ENCODE data around the gene SLC4A2.

Gene SLC4A2

DNA sequence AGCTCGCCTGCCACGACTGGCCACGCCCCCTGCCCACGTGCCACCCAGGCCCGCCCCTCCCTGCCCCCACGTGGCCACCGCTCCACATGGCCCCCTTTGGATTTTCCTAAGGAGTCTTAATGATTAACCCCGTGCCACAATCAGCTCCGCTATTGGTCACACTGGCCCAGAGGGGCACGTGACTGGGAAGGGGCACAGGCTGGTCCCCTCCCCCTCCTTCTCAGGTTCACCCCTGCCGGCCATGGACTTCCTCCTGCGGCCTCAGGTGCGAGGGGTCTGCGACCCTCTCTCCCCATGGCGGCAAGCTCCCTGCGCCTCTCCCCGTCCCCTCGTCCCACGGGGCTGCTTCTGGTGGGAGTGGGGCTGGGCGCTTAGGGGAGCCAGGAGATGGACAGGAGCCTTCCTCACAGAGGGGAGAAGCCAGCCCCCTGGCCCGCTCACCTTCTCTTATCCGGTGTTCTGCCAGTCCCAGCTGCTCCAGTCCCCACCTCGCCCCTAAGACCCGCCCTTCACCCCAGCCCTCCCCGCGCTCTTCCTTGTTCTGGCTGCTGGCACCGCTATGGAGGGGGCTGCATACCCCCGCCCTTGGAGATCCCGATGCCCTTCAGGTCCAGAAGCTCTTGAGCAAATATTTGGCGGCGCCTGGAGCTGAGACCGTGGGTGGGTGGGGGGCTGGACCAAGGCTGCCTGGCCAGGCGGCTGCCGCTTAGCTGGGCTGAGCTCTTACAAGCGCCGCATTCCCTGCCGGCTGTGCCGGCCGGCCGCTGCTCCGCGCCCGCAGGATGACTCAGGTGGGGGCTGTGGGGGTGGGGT lies 3.2 kb downstream of the SLC4A2 start:
- Histone ChIP-seq H3K27ac (ENCODE audit: low read depth, low read length) (peak overlapping the region; percentile 72), H3K36me3 (ENCODE audit: control insufficient read depth in 5 of 5, insufficient read depth in 5 of 5, low read length in 5 of 5) (peaks cover 0 to 45% (median 33%) of the 10 kb centered on the region in 5 donors), H3K27me3 (ENCODE audit: control insufficient read depth in 5 of 5, insufficient read depth in 4 of 5, low read length in 5 of 5) (no peaks in the 10 kb centered on the region), H3K9ac (ENCODE audit: low read length in 5 of 5) (no peak overlapping the region), H3K9me3 (ENCODE audit: control insufficient read depth in 5 of 5, low read length in 5 of 5) (no peaks in the 10 kb centered on the region), H3K4me3 (ENCODE audit: low read depth in 1 of 5, low read length in 5 of 5) (peak overlapping the region in 1 of 5 donors; percentile 26), H3K4me1 (ENCODE audit: control insufficient read depth in 5 of 5, insufficient read depth in 5 of 5, low read length in 5 of 5) (peaks cover 3 to 49% (median 44%) of the 10 kb centered on the region in 5 donors)

GRCh38 chr7:151063212-151063561 lies 3.8 kb downstream of the SLC4A2 start:
- H3K27me3 ChIP-seq (ENCODE audit: control insufficient read depth in 5 of 5, insufficient read depth in 4 of 5, low read length in 5 of 5), result no peaks in the 10 kb centered on the region
- peaks cover 3 to 46% (median 43%) of the 10 kb centered on the region in 5 donors for H3K4me1 ChIP-seq (ENCODE audit: control insufficient read depth in 5 of 5, insufficient read depth in 5 of 5, low read length in 5 of 5)
- peaks cover 0 to 51% (median 39%) of the 10 kb centered on the region in 5 donors for H3K36me3 ChIP-seq (ENCODE audit: control insufficient read depth in 5 of 5, insufficient read depth in 5 of 5, low read length in 5 of 5)
- H3K27ac ChIP-seq (ENCODE audit: low read depth, low read length), result peak overlapping the region; percentile 72
- no peak overlapping the region for H3K4me3 ChIP-seq (ENCODE audit: low read depth in 1 of 5, low read length in 5 of 5)
- peak overlapping the region in 2 of 5 donors; percentile 35 to 56 for H3K9ac ChIP-seq (ENCODE audit: low read length in 5 of 5)
- no peaks in the 10 kb centered on the region for H3K9me3 ChIP-seq (ENCODE audit: control insufficient read depth in 5 of 5, low read length in 5 of 5)

DNA sequence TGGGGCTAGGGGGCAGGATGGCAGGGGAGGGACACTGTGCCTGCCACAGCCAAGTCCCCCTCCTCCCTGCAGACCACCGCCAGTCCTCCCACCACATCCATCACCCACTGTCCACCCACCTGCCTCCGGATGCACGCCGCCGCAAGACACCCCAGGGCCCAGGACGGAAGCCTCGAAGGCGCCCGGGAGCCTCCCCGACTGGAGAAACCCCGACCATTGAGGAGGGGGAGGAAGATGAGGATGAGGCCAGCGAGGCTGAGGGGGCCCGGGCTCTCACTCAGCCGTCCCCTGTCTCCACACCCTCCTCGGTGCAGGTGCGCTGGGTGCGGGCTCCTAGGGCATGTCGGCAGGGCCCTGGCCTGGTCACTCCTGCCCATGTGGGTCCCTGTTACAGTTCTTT lies 5.1 kb downstream of the SLC4A2 start:
- H3K27ac ChIP-seq (ENCODE audit: low read depth, low read length), result no peak overlapping the region
- H3K4me3 ChIP-seq (ENCODE audit: low read depth in 1 of 5, low read length in 5 of 5), result no peak overlapping the region
- peaks cover 0 to 35% (median 33%) of the 10 kb centered on the region in 5 donors for H3K4me1 ChIP-seq (ENCODE audit: control insufficient read depth in 5 of 5, insufficient read depth in 5 of 5, low read length in 5 of 5)
- no peaks in the 10 kb centered on the region for H3K27me3 ChIP-seq (ENCODE audit: control insufficient read depth in 5 of 5, insufficient read depth in 4 of 5, low read length in 5 of 5)
- H3K36me3 ChIP-seq (ENCODE audit: control insufficient read depth in 5 of 5, insufficient read depth in 5 of 5, low read length in 5 of 5), result peaks cover 0 to 61% (median 46%) of the 10 kb centered on the region in 5 donors
- no peaks in the 10 kb centered on the region for H3K9me3 ChIP-seq (ENCODE audit: control insufficient read depth in 5 of 5, low read length in 5 of 5)
- H3K9ac ChIP-seq (ENCODE audit: low read length in 5 of 5), result no peak overlapping the region

DNA sequence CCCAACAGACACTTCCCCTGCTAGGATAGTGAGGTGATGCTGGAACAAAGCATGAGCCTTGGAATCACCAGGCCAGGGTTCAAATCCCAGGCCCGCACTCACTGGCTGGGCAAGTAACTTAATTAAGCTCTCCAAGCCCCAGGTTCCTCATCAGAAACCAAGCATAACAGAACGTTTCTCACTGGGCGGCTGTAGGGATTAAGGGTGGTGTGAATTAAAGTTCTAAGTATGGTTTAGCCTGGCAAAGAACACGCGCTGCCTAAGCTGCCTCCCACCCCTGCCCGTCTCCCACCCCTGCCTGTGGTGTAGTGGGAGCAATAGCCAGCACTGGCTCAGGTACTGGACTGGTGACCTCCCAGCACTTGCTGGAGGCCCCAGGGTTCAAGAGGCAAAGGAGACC lies 5.6 kb downstream of the SLC4A2 start:
- Histone ChIP-seq H3K4me1 (ENCODE audit: control insufficient read depth in 5 of 5, insufficient read depth in 5 of 5, low read length in 5 of 5) (peaks cover 0 to 33% (median 31%) of the 10 kb centered on the region in 5 donors), H3K27me3 (ENCODE audit: control insufficient read depth in 5 of 5, insufficient read depth in 4 of 5, low read length in 5 of 5) (no peaks in the 10 kb centered on the region), H3K4me3 (ENCODE audit: low read depth in 1 of 5, low read length in 5 of 5) (no peak overlapping the region), H3K9me3 (ENCODE audit: control insufficient read depth in 5 of 5, low read length in 5 of 5) (no peaks in the 10 kb centered on the region), H3K27ac (ENCODE audit: low read depth, low read length) (no peak overlapping the region), H3K36me3 (ENCODE audit: control insufficient read depth in 5 of 5, insufficient read depth in 5 of 5, low read length in 5 of 5) (peaks cover 0 to 67% (median 51%) of the 10 kb centered on the region in 5 donors), H3K9ac (ENCODE audit: low read length in 5 of 5) (no peak overlapping the region)

GRCh38 chr7:151065516-151065915 lies 6.1 kb downstream of the SLC4A2 start:
- Histone ChIP-seq H3K27ac (ENCODE audit: low read depth, low read length) (no peak overlapping the region), H3K36me3 (ENCODE audit: control insufficient read depth in 5 of 5, insufficient read depth in 5 of 5, low read length in 5 of 5) (peaks cover 0 to 72% (median 57%) of the 10 kb centered on the region in 5 donors), H3K27me3 (ENCODE audit: control insufficient read depth in 5 of 5, insufficient read depth in 4 of 5, low read length in 5 of 5) (no peaks in the 10 kb centered on the region), H3K9me3 (ENCODE audit: control insufficient read depth in 5 of 5, low read length in 5 of 5) (no peaks in the 10 kb centered on the region), H3K4me3 (ENCODE audit: low read depth in 1 of 5, low read length in 5 of 5) (no peak overlapping the region), H3K9ac (ENCODE audit: low read length in 5 of 5) (no peak overlapping the region), H3K4me1 (ENCODE audit: control insufficient read depth in 5 of 5, insufficient read depth in 5 of 5, low read length in 5 of 5) (peaks cover 0 to 28% (median 26%) of the 10 kb centered on the region in 5 donors)

DNA sequence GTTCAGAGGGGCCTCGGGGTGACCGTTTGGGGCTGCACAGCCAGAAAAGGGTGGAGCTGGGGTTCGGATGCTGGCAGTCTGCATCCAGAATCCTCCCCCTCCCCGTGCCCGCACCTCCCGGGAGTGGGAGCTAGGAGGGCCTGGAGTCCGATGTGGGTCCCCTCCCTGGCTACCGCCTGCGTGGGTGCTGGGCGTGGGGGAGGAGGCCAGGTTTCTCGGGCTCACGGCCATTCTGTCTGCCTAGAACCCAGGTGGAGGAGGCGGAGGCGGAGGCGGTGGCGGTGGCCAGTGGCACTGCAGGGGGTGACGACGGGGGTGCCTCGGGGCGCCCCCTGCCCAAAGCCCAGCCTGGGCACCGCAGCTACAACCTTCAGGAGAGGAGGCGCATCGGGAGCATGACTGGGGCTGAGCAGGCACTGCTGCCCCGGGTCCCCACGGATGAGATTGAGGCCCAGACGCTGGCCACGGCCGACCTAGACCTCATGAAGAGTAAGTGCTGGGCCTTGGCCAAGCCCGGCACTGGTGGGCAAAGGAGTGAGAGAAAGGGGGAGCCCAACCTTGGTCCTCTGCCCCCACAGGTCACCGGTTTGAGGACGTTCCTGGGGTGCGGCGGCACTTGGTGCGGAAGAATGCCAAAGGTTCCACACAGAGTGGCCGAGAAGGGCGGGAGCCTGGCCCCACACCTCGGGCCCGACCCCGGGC lies 7.0 kb downstream of the SLC4A2 start:
- H3K27me3 ChIP-seq (ENCODE audit: control insufficient read depth in 5 of 5, insufficient read depth in 4 of 5, low read length in 5 of 5), result no peaks in the 10 kb centered on the region
- no peaks in the 10 kb centered on the region for H3K9me3 ChIP-seq (ENCODE audit: control insufficient read depth in 5 of 5, low read length in 5 of 5)
- no peak overlapping the region for H3K4me3 ChIP-seq (ENCODE audit: low read depth in 1 of 5, low read length in 5 of 5)
- H3K36me3 ChIP-seq (ENCODE audit: control insufficient read depth in 5 of 5, insufficient read depth in 5 of 5, low read length in 5 of 5), result peaks cover 0 to 81% (median 66%) of the 10 kb centered on the region in 5 donors
- no peak overlapping the region for H3K9ac ChIP-seq (ENCODE audit: low read length in 5 of 5)
- no peak overlapping the region for H3K27ac ChIP-seq (ENCODE audit: low read depth, low read length)
- peaks cover 0 to 19% (median 17%) of the 10 kb centered on the region in 5 donors for H3K4me1 ChIP-seq (ENCODE audit: control insufficient read depth in 5 of 5, insufficient read depth in 5 of 5, low read length in 5 of 5)

GRCh38 chr7:151068069-151068773 lies 8.8 kb downstream of the SLC4A2 start:
- no peak overlapping the region for H3K27ac ChIP-seq (ENCODE audit: low read depth, low read length)
- no peak overlapping the region for H3K4me3 ChIP-seq (ENCODE audit: low read depth in 1 of 5, low read length in 5 of 5)
- no peaks in the 10 kb centered on the region for H3K9me3 ChIP-seq (ENCODE audit: control insufficient read depth in 5 of 5, low read length in 5 of 5)
- no peaks in the 10 kb centered on the region for H3K27me3 ChIP-seq (ENCODE audit: control insufficient read depth in 5 of 5, insufficient read depth in 4 of 5, low read length in 5 of 5)
- H3K9ac ChIP-seq (ENCODE audit: low read length in 5 of 5), result no peak overlapping the region
- H3K36me3 ChIP-seq (ENCODE audit: control insufficient read depth in 5 of 5, insufficient read depth in 5 of 5, low read length in 5 of 5), result peaks cover 0 to 85% (median 75%) of the 10 kb centered on the region in 5 donors
- H3K4me1 ChIP-seq (ENCODE audit: control insufficient read depth in 5 of 5, insufficient read depth in 5 of 5, low read length in 5 of 5), result peaks cover 0 to 3% (median 3%) of the 10 kb centered on the region in 5 donors

DNA sequence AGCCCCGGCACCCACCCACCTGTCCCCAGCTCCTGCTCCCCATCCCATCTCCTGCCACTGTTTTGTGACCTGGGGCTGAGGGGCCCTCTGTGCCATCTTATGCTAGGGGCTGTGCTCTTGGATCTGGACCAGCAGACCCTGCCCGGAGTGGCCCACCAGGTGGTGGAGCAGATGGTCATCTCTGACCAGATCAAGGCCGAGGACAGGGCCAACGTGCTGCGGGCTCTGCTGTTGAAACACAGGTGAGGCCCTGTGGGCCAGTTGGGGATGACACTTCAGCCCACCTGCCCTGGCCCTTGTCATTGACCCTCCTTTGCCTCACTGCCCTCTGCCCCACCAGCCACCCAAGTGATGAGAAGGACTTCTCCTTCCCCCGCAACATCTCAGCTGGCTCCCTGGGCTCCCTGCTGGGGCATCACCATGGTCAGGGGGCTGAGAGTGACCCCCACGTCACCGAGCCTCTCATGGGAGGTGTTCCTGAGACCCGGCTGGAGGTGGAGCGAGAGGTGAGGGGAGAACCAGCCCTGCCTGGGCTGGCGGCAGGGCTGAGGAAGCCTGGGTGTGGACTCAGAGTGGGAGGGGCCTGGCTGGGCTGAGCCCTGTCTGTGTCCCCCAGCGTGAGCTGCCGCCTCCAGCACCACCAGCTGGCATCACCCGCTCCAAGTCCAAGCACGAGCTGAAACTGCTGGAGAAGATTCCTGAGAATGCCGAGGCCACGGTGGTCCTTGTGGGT lies 10.6 kb downstream of the SLC4A2 start:
- no peak overlapping the region for H3K27ac ChIP-seq (ENCODE audit: low read depth, low read length)
- no peaks in the 10 kb centered on the region for H3K4me1 ChIP-seq (ENCODE audit: control insufficient read depth in 5 of 5, insufficient read depth in 5 of 5, low read length in 5 of 5)
- H3K27me3 ChIP-seq (ENCODE audit: control insufficient read depth in 5 of 5, insufficient read depth in 4 of 5, low read length in 5 of 5), result no peaks in the 10 kb centered on the region
- H3K4me3 ChIP-seq (ENCODE audit: low read depth in 1 of 5, low read length in 5 of 5), result no peak overlapping the region
- peaks cover 0 to 90% (median 84%) of the 10 kb centered on the region in 5 donors for H3K36me3 ChIP-seq (ENCODE audit: control insufficient read depth in 5 of 5, insufficient read depth in 5 of 5, low read length in 5 of 5)
- no peak overlapping the region for H3K9ac ChIP-seq (ENCODE audit: low read length in 5 of 5)
- no peaks in the 10 kb centered on the region for H3K9me3 ChIP-seq (ENCODE audit: control insufficient read depth in 5 of 5, low read length in 5 of 5)

DNA sequence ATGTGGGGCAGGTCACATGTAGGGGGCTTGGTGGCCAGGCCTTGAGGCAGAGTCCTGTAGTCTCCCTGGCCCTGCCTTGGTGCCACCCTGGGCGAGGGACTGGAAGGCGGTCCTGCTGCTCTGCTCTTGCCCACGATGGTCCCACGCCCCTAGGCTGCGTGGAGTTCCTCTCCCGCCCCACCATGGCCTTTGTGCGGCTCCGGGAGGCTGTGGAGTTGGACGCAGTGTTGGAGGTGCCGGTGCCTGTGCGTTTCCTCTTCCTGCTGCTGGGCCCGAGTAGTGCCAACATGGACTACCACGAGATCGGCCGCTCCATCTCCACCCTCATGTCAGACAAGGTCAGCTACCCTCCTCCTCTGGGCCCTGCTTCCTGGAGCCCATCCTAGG lies 11.2 kb downstream of the SLC4A2 start:
- H3K4me1 ChIP-seq (ENCODE audit: control insufficient read depth in 5 of 5, insufficient read depth in 5 of 5, low read length in 5 of 5), result no peaks in the 10 kb centered on the region
- no peak overlapping the region for H3K27ac ChIP-seq (ENCODE audit: low read depth, low read length)
- peaks cover 0 to 90% (median 84%) of the 10 kb centered on the region in 5 donors for H3K36me3 ChIP-seq (ENCODE audit: control insufficient read depth in 5 of 5, insufficient read depth in 5 of 5, low read length in 5 of 5)
- H3K27me3 ChIP-seq (ENCODE audit: control insufficient read depth in 5 of 5, insufficient read depth in 4 of 5, low read length in 5 of 5), result no peaks in the 10 kb centered on the region
- no peak overlapping the region for H3K9ac ChIP-seq (ENCODE audit: low read length in 5 of 5)
- no peaks in the 10 kb centered on the region for H3K9me3 ChIP-seq (ENCODE audit: control insufficient read depth in 5 of 5, low read length in 5 of 5)
- no peak overlapping the region for H3K4me3 ChIP-seq (ENCODE audit: low read depth in 1 of 5, low read length in 5 of 5)
